Osteoblast (primary cell): ENCODE data around the gene ZDHHC11B. TPM values are rescaled to one million over a fixed set of nuclear protein-coding genes. Genes with fewer than 3 reads are reported as not detected.
A peak's percentile ranks its signal among the peaks of the same experiment; 100 is the strongest.

Source experiments
- DNase-seq: peaks from one replicate; pipeline ENCODE4 v3.0.0; 2011; ENCODE audit warnings: low spot score, mixed read lengths; ENCODE audit not compliant: insufficient read length; ENCODE audit errors: missing footprints
- H2AFZ ChIP-seq: 2 replicates; pipeline ENCODE4 v1.6.0; 2011; ENCODE audit warnings: mild to moderate bottlenecking, low read length
- H3K27ac ChIP-seq: 2 replicates; pipeline ENCODE4 v1.5.1; 2011; ENCODE audit warnings: mild to moderate bottlenecking, low read depth, low read length, moderate library complexity
- H3K27me3 ChIP-seq: 2 replicates; pipeline ENCODE4 v1.6.0; 2012; ENCODE audit warnings: mild to moderate bottlenecking, control low read depth, inconsistent platforms, low read length, moderate library complexity; ENCODE audit not compliant: insufficient read depth
- H3K36me3 ChIP-seq: 2 replicates; pipeline ENCODE4 v1.5.1; 2011; ENCODE audit warnings: mild to moderate bottlenecking, low read length, control low read depth, moderate library complexity; ENCODE audit not compliant: insufficient read depth
- H3K4me1 ChIP-seq: 2 replicates; pipeline ENCODE4 v1.5.1; 2011; ENCODE audit warnings: mild to moderate bottlenecking, low read length, control low read depth, moderate library complexity; ENCODE audit not compliant: insufficient read depth
- H3K4me2 ChIP-seq: 2 replicates; pipeline ENCODE4 v1.6.0; 2011; ENCODE audit warnings: mild to moderate bottlenecking, low read length; ENCODE audit not compliant: insufficient read depth
- H3K4me3 ChIP-seq: fragments of 200-600 bp; sonication (generic); 3 replicates; pipeline ENCODE4 v1.5.1; 2012; ENCODE audit warnings: mild to moderate bottlenecking, low read length, inconsistent platforms; ENCODE audit not compliant: insufficient read depth
- H3K79me2 ChIP-seq: 2 replicates; pipeline ENCODE4 v1.6.0; 2012; ENCODE audit warnings: mild to moderate bottlenecking, low read length, control low read depth, inconsistent platforms; ENCODE audit not compliant: insufficient read depth
- H3K9me3 ChIP-seq: 2 replicates; pipeline ENCODE4 v1.5.1; 2011; ENCODE audit warnings: low read depth, low read length, control low read depth
- H4K20me1 ChIP-seq: 2 replicates; pipeline ENCODE4 v1.6.0; 2012; ENCODE audit warnings: mild to moderate bottlenecking, low read length, control low read depth; ENCODE audit not compliant: insufficient read depth
- total RNA-seq: library from RNA; depleted of rRNA; stranded (reverse); fragments of >200 nt; gene quantifications from 2 replicates; pipeline ENCODE4 v1.2.3, GENCODE V29; 2012
- TF ChIP-seq, protein P1 (sequence below): IDR thresholded peaks from 2 replicates; pipeline ENCODE4 v1.5.1; 2011; ENCODE audit warnings: mild to moderate bottlenecking, low read depth, low read length, moderate library complexity; ENCODE audit errors: extremely low read depth

ZDHHC11B gene
- total RNA-seq, 1 donor, result not detected

DNA sequence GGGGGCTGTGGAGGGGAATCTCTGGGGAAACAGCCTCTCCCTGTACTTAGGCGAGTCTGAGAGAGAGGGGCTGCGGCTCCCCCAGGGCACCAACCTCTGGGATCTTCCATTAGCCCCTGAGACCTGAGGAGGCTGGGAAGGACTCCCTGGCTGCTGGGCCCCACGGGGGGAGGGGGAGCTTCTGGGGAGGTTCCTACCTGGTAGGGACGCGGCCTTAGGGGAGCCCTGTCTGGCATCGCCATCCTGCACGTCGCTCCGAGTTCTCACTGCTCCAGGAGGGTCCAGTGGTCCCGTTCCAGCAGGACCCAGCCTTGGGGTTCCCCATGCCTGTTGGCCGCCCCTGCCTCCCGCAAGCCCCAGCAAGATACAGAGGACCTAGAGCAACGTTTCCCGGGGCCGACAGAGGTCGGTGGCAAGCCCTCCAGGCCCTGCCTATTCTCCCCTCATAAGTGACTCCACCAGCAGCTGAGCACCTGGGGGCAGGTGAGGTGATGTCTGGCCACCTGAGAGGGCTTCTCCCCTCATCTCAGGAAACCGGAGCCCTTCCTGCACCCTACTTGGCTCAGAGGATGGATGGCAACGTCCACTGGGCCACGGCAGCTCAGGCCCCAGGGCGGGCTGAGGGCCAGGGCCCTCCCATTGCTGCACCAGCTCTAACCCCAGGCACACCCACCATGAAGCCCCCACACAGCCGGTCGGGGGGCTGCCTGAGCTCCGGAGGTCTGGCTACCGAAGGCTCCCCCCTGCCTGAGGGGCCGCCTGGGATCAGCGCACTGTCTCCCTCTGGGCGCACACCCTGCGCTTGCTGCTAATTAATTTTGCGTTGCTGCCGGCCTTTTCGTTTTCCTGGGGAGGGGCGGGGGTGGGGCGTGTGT, 113.9 kb downstream of the ZDHHC11B start:
- Histone ChIP-seq H2AFZ (no peak overlapping the region), H3K4me2 (no peak overlapping the region), H3K4me3 (no peak overlapping the region), H4K20me1 (no peaks in the 10 kb centered on the region), H3K79me2 (no peaks in the 10 kb centered on the region), H3K27me3 (peaks cover 30% of the 10 kb centered on the region), H3K4me1 (peaks cover 11% of the 10 kb centered on the region), H3K9me3 (no peaks in the 10 kb centered on the region), H3K36me3 (no peaks in the 10 kb centered on the region), H3K27ac (no peak overlapping the region)
- DNase-seq, result peak; percentile 62
- TF ChIP-seq, protein P1, sequence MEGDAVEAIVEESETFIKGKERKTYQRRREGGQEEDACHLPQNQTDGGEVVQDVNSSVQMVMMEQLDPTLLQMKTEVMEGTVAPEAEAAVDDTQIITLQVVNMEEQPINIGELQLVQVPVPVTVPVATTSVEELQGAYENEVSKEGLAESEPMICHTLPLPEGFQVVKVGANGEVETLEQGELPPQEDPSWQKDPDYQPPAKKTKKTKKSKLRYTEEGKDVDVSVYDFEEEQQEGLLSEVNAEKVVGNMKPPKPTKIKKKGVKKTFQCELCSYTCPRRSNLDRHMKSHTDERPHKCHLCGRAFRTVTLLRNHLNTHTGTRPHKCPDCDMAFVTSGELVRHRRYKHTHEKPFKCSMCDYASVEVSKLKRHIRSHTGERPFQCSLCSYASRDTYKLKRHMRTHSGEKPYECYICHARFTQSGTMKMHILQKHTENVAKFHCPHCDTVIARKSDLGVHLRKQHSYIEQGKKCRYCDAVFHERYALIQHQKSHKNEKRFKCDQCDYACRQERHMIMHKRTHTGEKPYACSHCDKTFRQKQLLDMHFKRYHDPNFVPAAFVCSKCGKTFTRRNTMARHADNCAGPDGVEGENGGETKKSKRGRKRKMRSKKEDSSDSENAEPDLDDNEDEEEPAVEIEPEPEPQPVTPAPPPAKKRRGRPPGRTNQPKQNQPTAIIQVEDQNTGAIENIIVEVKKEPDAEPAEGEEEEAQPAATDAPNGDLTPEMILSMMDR, result no peak

DNA sequence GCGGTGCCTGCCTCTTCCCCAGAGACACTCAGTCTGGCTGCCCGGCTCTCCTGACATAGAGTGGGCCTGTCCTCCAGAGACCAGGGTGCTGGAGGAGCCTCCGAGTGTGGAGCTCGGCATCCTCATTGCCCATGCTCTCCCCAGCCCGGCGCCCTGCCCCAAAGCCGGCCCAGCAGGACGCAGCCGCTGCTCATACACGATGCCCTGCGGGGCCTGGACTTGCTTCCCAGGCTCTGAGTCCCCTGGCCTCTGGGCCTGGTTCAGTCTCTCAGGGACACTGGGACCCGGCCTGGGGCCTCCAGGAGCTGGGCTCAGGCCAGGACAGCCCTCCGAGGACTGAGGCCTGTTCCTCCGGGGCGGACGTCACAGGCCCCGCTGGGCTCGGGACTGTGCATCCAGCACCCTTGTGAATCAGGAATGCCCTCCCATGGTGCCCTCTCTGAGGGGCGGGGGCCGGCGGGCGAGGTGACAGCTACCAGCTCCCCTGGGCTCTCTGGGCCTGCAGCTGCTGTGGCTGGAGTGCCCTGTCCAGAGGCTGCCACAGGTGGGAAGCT, 114.6 kb downstream of the ZDHHC11B start:
- TF ChIP-seq, protein P1, result no peak
- no peak overlapping the region for H2AFZ ChIP-seq
- H3K9me3 ChIP-seq, result no peaks in the 10 kb centered on the region
- no peaks in the 10 kb centered on the region for H4K20me1 ChIP-seq
- H3K4me3 ChIP-seq, result no peak overlapping the region
- no peaks in the 10 kb centered on the region for H3K79me2 ChIP-seq
- H3K4me1 ChIP-seq, result peaks cover 11% of the 10 kb centered on the region
- no peak overlapping the region for H3K27ac ChIP-seq
- H3K36me3 ChIP-seq, result no peaks in the 10 kb centered on the region
- DNase-seq, result peak; percentile 73
- no peak overlapping the region for H3K4me2 ChIP-seq
- H3K27me3 ChIP-seq, result peaks cover 30% of the 10 kb centered on the region

DNA sequence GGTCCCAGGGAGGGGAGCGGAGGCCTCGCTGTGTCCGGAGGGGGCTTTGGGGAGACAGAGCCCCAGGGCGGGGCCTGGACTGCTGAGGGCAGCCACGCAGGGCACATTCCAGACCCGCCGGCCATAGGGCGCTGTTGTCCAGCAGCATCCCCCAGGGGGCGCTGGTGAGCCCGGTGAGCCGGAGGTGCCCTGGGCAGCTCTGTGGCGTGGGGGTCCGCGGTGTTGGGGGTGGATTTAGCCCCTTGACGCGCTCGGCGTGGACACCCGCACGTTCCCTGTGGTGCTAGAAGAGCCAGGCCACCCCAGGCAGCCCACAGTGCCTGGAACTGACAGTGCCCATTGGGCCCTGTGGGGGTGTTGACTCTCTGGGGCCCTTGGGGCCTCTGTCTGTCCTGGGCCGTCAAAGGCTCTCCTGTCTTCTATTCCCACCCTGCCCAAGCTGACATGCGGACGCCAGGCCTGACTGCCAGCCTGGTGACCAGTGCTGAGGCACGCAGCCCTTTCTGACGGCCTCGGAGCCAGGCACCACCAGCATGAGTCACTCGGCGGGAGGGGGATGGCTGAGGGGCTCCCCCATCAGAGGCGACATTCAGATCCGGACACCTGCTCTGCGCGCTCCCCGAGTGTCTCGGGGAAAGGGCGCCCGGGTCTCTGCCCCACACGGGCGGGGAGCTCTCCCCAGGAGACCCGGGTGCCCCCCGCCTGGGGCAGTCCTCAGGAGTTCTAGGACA, 115.3 kb downstream of the ZDHHC11B start:
- TF ChIP-seq, protein P1, result peak; percentile 53
- no peak overlapping the region for H2AFZ ChIP-seq
- no peaks in the 10 kb centered on the region for H3K36me3 ChIP-seq
- H3K4me3 ChIP-seq, result no peak overlapping the region
- no peaks in the 10 kb centered on the region for H3K79me2 ChIP-seq
- H3K9me3 ChIP-seq, result no peaks in the 10 kb centered on the region
- H4K20me1 ChIP-seq, result no peaks in the 10 kb centered on the region
- DNase-seq, result peak; percentile 94
- H3K4me1 ChIP-seq, result peaks cover 11% of the 10 kb centered on the region
- peaks cover 26% of the 10 kb centered on the region for H3K27me3 ChIP-seq
- no peak overlapping the region for H3K27ac ChIP-seq
- no peak overlapping the region for H3K4me2 ChIP-seq
